Activated CD4-positive, alpha-beta T cell treated with anti-CD3 and anti-CD28 coated beads, Interleukin-2, amount 10 ng/mL, durations not matched to agents 7 days and 5 days (primary cell): ENCODE measurements around the gene PLPP3. TPM values are rescaled to one million over a fixed set of nuclear protein-coding genes. Genes with fewer than 3 reads are reported as not detected.

Experiments used
- CTCF ChIA-PET: fragments of 350-600 bp; sonication (Branson Sonifier 250); formaldehyde crosslinking; loops from one replicate; lab custom pipeline; 2021; ENCODE audit warnings: antibody characterized with exemption; lab: Charles Lee
- POLR2A ChIA-PET: fragments of 350-600 bp; sonication (Branson Sonifier 250); formaldehyde crosslinking; loops from one replicate; lab custom pipeline; 2021; ENCODE audit warnings: antibody characterized with exemption; lab: Charles Lee
- DNase-seq: peaks from one replicate; pipeline ENCODE4 v3.0.0-alpha.2; 2020
- H3K27ac Mint-ChIP-seq: one replicate; pipeline ENCODE4 v1.8.0; 2021; ENCODE audit warnings: mild to moderate bottlenecking, moderate library complexity, mixed read lengths
- H3K27me3 Mint-ChIP-seq: one replicate; pipeline ENCODE4 v1.8.0; 2021; ENCODE audit warnings: mixed read lengths
- H3K36me3 Mint-ChIP-seq: one replicate; pipeline ENCODE4 v1.8.0; 2021; ENCODE audit warnings: low read depth, mixed read lengths
- H3K4me1 Mint-ChIP-seq: one replicate; pipeline ENCODE4 v1.8.0; 2021; ENCODE audit warnings: mixed read lengths
- H3K4me3 Mint-ChIP-seq: one replicate; pipeline ENCODE4 v1.8.0; 2021; ENCODE audit warnings: mild to moderate bottlenecking, moderate library complexity, mixed read lengths
- H3K9me3 Mint-ChIP-seq: one replicate; pipeline ENCODE4 v1.8.0; 2021; ENCODE audit warnings: mixed read lengths
- total RNA-seq, 2 experiments: library from RNA; stranded (reverse); gene quantifications; one replicate each; pipeline ENCODE4 v1.2.3, GENCODE V29; 2021

The PLPP3 gene
- total RNA-seq, 2 experiments from 2014 or later = not detected

GRCh38 chr1:56586502-56586901 lies 7.1 kb upstream of the PLPP3 start:
- H3K4me1 Mint-ChIP-seq = no peaks in the 10 kb centered on the region
- H3K4me3 Mint-ChIP-seq = no peak overlapping the region
- ChIA-PET POLR2A (no interaction called here), CTCF (no interaction called here)
- no peaks in the 10 kb centered on the region for H3K36me3 Mint-ChIP-seq
- H3K9me3 Mint-ChIP-seq = no peaks in the 10 kb centered on the region
- H3K27ac Mint-ChIP-seq = no peak overlapping the region
- H3K27me3 Mint-ChIP-seq = peaks cover 2% of the 10 kb centered on the region
- no peak for DNase-seq

- H3K27ac Mint-ChIP-seq = no peak overlapping the region
- H3K4me1 Mint-ChIP-seq = no peaks in the 10 kb centered on the region
- ChIA-PET CTCF (interaction anchor here (1.8 to 1.9 kb wide), 2 partner anchors 9 to 11 kb away, joined by 6 read pairs; no protein-coding TSS in a partner anchor), POLR2A (no interaction called here)
- no peaks in the 10 kb centered on the region for H3K9me3 Mint-ChIP-seq
- H3K4me3 Mint-ChIP-seq = no peak overlapping the region
- no peak for DNase-seq
- H3K27me3 Mint-ChIP-seq = peaks cover 6% of the 10 kb centered on the region
- H3K36me3 Mint-ChIP-seq = no peaks in the 10 kb centered on the region
These were observed 6.6 kb upstream of the PLPP3 start for GRCh38 chr1:56585985-56586384.

GRCh38 chr1:56584910-56585528 lies 5.7 kb upstream of the PLPP3 start:
- no peak for DNase-seq
- no peak overlapping the region for H3K4me3 Mint-ChIP-seq
- peaks cover 14% of the 10 kb centered on the region for H3K27me3 Mint-ChIP-seq
- no peaks in the 10 kb centered on the region for H3K36me3 Mint-ChIP-seq
- CTCF ChIA-PET = interaction anchor here (0.7 to 1.9 kb wide), 3 partner anchors 8 to 1302 kb away, joined by 4 to 6 read pairs (median 6); no protein-coding TSS in a partner anchor
- H3K27ac Mint-ChIP-seq = no peak overlapping the region
- no peaks in the 10 kb centered on the region for H3K9me3 Mint-ChIP-seq
- H3K4me1 Mint-ChIP-seq = no peaks in the 10 kb centered on the region
- POLR2A ChIA-PET = no interaction called here

- peaks cover 3% of the 10 kb centered on the region for H3K4me1 Mint-ChIP-seq
- CTCF ChIA-PET = interaction anchor here (1.8 kb wide), 1 partner anchor 7 kb away, joined by 6 read pairs; no protein-coding TSS in a partner anchor
- POLR2A ChIA-PET = no interaction called here
- no peak overlapping the region for H3K4me3 Mint-ChIP-seq
- no peaks in the 10 kb centered on the region for H3K36me3 Mint-ChIP-seq
- H3K9me3 Mint-ChIP-seq = no peaks in the 10 kb centered on the region
- no peak for DNase-seq
- H3K27ac Mint-ChIP-seq = no peak overlapping the region
- H3K27me3 Mint-ChIP-seq = peaks cover 24% of the 10 kb centered on the region
These were observed 4.7 kb upstream of the PLPP3 start for GRCh38 chr1:56583957-56584468.

- no peaks in the 10 kb centered on the region for H3K9me3 Mint-ChIP-seq
- H3K4me1 Mint-ChIP-seq = peaks cover 5% of the 10 kb centered on the region
- H3K36me3 Mint-ChIP-seq = no peaks in the 10 kb centered on the region
- peaks cover 45% of the 10 kb centered on the region for H3K27me3 Mint-ChIP-seq
- POLR2A ChIA-PET = no interaction called here
- CTCF ChIA-PET = no interaction called here
- DNase-seq = no peak
- no peak overlapping the region for H3K4me3 Mint-ChIP-seq
- H3K27ac Mint-ChIP-seq = no peak overlapping the region
These were observed 1.4 kb upstream of the PLPP3 start for GRCh38 chr1:56580771-56581170.

- no peak for DNase-seq
- peak overlapping the region; percentile 72 for H3K4me3 Mint-ChIP-seq
- POLR2A ChIA-PET = no interaction called here
- H3K4me1 Mint-ChIP-seq = peaks cover 5% of the 10 kb centered on the region
- CTCF ChIA-PET = no interaction called here
- peaks cover 47% of the 10 kb centered on the region for H3K27me3 Mint-ChIP-seq
- peak overlapping the region; percentile 50 for H3K27ac Mint-ChIP-seq
- H3K36me3 Mint-ChIP-seq = no peaks in the 10 kb centered on the region
- no peaks in the 10 kb centered on the region for H3K9me3 Mint-ChIP-seq
These were observed 1.0 kb downstream of the PLPP3 start for GRCh38 chr1:56578138-56578962.

- ChIA-PET CTCF (interaction anchor here (1.2 kb wide), 1 partner anchor 7 kb away, joined by 6 read pairs; no protein-coding TSS in a partner anchor), POLR2A (no interaction called here)
- Mint-ChIP-seq H3K27me3 (peaks cover 44% of the 10 kb centered on the region), H3K9me3 (no peaks in the 10 kb centered on the region), H3K4me3 (no peak overlapping the region), H3K4me1 (peaks cover 5% of the 10 kb centered on the region), H3K27ac (no peak overlapping the region), H3K36me3 (no peaks in the 10 kb centered on the region)
- DNase-seq = no peak
These were observed 1.8 kb downstream of the PLPP3 start for GRCh38 chr1:56577406-56578137.

GRCh38 chr1:56576880-56577405 lies 2.4 kb downstream of the PLPP3 start:
- POLR2A ChIA-PET = no interaction called here
- Mint-ChIP-seq H3K4me1 (peaks cover 5% of the 10 kb centered on the region), H3K4me3 (no peak overlapping the region), H3K27ac (no peak overlapping the region), H3K27me3 (peaks cover 44% of the 10 kb centered on the region), H3K9me3 (no peaks in the 10 kb centered on the region), H3K36me3 (no peaks in the 10 kb centered on the region)
- no peak for DNase-seq
- CTCF ChIA-PET = interaction anchor here (0.8 to 1.2 kb wide), 2 partner anchors 8 to 13 kb away, joined by 3 to 6 read pairs; no protein-coding TSS in a partner anchor

- Mint-ChIP-seq H3K4me1 (peaks cover 5% of the 10 kb centered on the region), H3K9me3 (no peaks in the 10 kb centered on the region), H3K27me3 (peaks cover 40% of the 10 kb centered on the region), H3K4me3 (no peak overlapping the region), H3K36me3 (no peaks in the 10 kb centered on the region), H3K27ac (no peak overlapping the region)
- ChIA-PET CTCF (interaction anchor here (1.2 to 2.3 kb wide), 2 partner anchors 9 kb away, joined by 6 read pairs; no protein-coding TSS in a partner anchor), POLR2A (no interaction called here)
- no peak for DNase-seq
These were observed 3.5 kb downstream of the PLPP3 start for GRCh38 chr1:56575865-56576264.

GRCh38 chr1:56574794-56575193 lies 4.6 kb downstream of the PLPP3 start:
- ChIA-PET CTCF (interaction anchor here (0.7 to 2.3 kb wide), 2 partner anchors 10 to 39 kb away, joined by 4 to 6 read pairs; no protein-coding TSS in a partner anchor), POLR2A (no interaction called here)
- no peaks in the 10 kb centered on the region for H3K9me3 Mint-ChIP-seq
- no peak overlapping the region for H3K4me3 Mint-ChIP-seq
- peaks cover 31% of the 10 kb centered on the region for H3K27me3 Mint-ChIP-seq
- no peak for DNase-seq
- no peak overlapping the region for H3K27ac Mint-ChIP-seq
- H3K4me1 Mint-ChIP-seq = peaks cover 5% of the 10 kb centered on the region
- H3K36me3 Mint-ChIP-seq = no peaks in the 10 kb centered on the region

GRCh38 chr1:56573311-56573710 lies 6.1 kb downstream of the PLPP3 start:
- H3K27me3 Mint-ChIP-seq = peaks cover 21% of the 10 kb centered on the region
- peaks cover under 1% of the 10 kb centered on the region for H3K4me1 Mint-ChIP-seq
- DNase-seq = no peak
- H3K4me3 Mint-ChIP-seq = no peak overlapping the region
- ChIA-PET CTCF (no interaction called here), POLR2A (no interaction called here)
- H3K36me3 Mint-ChIP-seq = no peaks in the 10 kb centered on the region
- no peaks in the 10 kb centered on the region for H3K9me3 Mint-ChIP-seq
- no peak overlapping the region for H3K27ac Mint-ChIP-seq

GRCh38 chr1:56572334-56573050 lies 6.9 kb downstream of the PLPP3 start:
- Mint-ChIP-seq H3K4me3 (no peak overlapping the region), H3K36me3 (no peaks in the 10 kb centered on the region), H3K4me1 (no peaks in the 10 kb centered on the region), H3K27me3 (peaks cover 13% of the 10 kb centered on the region), H3K27ac (no peak overlapping the region), H3K9me3 (no peaks in the 10 kb centered on the region)
- ChIA-PET POLR2A (no interaction called here), CTCF (no interaction called here)
- DNase-seq = no peak
